Effector memory CD4-positive, alpha-beta T cell (primary cell): ENCODE data around the gene MRTFB.
"Not testable (repeated sequence)": the region's sequence is repeated elsewhere in the genome, so short reads cannot be mapped to it uniquely, and the experiment has no call there.

Experiments
- DNase-seq, 3 donors: peaks; one replicate each; pipeline ENCODE4 v3.0.0-alpha.2; 2020
- H3K27ac ChIP-seq: 2 replicates; pipeline ENCODE4 v1.7.0; 2013; ENCODE audit warnings: mild to moderate bottlenecking, low read length, moderate library complexity; ENCODE audit not compliant: insufficient read depth, poor library complexity, severe bottlenecking
- H3K27me3 ChIP-seq: replicated peaks from 2 replicates; pipeline ENCODE4 v1.7.0; 2013; ENCODE audit warnings: mild to moderate bottlenecking, low read length; ENCODE audit not compliant: insufficient read depth, control insufficient read depth, poor library complexity, severe bottlenecking
- H3K36me3 ChIP-seq: 2 replicates; pipeline ENCODE4 v1.7.0; 2013; ENCODE audit warnings: mild to moderate bottlenecking, low read length, moderate library complexity; ENCODE audit not compliant: control insufficient read depth, insufficient read depth
- H3K4me1 ChIP-seq: 2 replicates; pipeline ENCODE4 v1.7.0; 2013; ENCODE audit warnings: low read length, mild to moderate bottlenecking; ENCODE audit not compliant: control insufficient read depth, insufficient read depth, poor library complexity, severe bottlenecking
- H3K4me3 ChIP-seq: 2 replicates; pipeline ENCODE4 v1.7.0; 2013; ENCODE audit warnings: low read length, low read depth, mild to moderate bottlenecking; ENCODE audit not compliant: insufficient read depth, poor library complexity, severe bottlenecking
- H3K9me3 ChIP-seq: 2 replicates; pipeline ENCODE4 v1.7.0; 2013; ENCODE audit warnings: mild to moderate bottlenecking, low read length, moderate library complexity; ENCODE audit not compliant: control insufficient read depth

MRTFB gene

GRCh38 chr16:14113344-14113743, 42.2 kb downstream of the MRTFB start:
- H3K36me3 ChIP-seq: no peaks in the 10 kb centered on the region
- H3K27ac ChIP-seq: no peak overlapping the region

GRCh38 chr16:14117051-14117450, 45.9 kb downstream of the MRTFB start:
- no peak for DNase-seq
- H3K27ac ChIP-seq: no peak overlapping the region
- H3K9me3 ChIP-seq: no peaks in the 10 kb centered on the region
- no peaks in the 10 kb centered on the region for H3K27me3 ChIP-seq
- peaks cover 2% of the 10 kb centered on the region for H3K4me1 ChIP-seq
- no peak overlapping the region for H3K4me3 ChIP-seq
- no peaks in the 10 kb centered on the region for H3K36me3 ChIP-seq

More at GRCh38 chr16:14113344-14113743, 42.2 kb downstream of the MRTFB start:
- Histone ChIP-seq H3K4me3 (no peak overlapping the region), H3K4me1 (peaks cover 6% of the 10 kb centered on the region), H3K27me3 (no peaks in the 10 kb centered on the region), H3K9me3 (no peaks in the 10 kb centered on the region)
- DNase-seq: no peak

- H3K4me3 ChIP-seq: no peak overlapping the region
- H3K9me3 ChIP-seq: no peaks in the 10 kb centered on the region
- H3K27ac ChIP-seq: no peak overlapping the region
- no peaks in the 10 kb centered on the region for H3K36me3 ChIP-seq
- H3K4me1 ChIP-seq: no peaks in the 10 kb centered on the region
- no peaks in the 10 kb centered on the region for H3K27me3 ChIP-seq
- no peak for DNase-seq
Measured at GRCh38 chr16:14119799-14120198, 48.7 kb downstream of the MRTFB start.

- Histone ChIP-seq H3K9me3 (no peaks in the 10 kb centered on the region), H3K4me1 (no peaks in the 10 kb centered on the region), H3K4me3 (no peak overlapping the region), H3K36me3 (no peaks in the 10 kb centered on the region), H3K27me3 (no peaks in the 10 kb centered on the region), H3K27ac (no peak overlapping the region)
- DNase-seq: no peak
Measured at GRCh38 chr16:14120335-14120734, 49.2 kb downstream of the MRTFB start.

- no peaks in the 10 kb centered on the region for H3K9me3 ChIP-seq
- no peak overlapping the region for H3K27ac ChIP-seq
- H3K27me3 ChIP-seq: no peaks in the 10 kb centered on the region
- no peak for DNase-seq
- H3K4me3 ChIP-seq: no peak overlapping the region
- H3K36me3 ChIP-seq: no peaks in the 10 kb centered on the region
- no peaks in the 10 kb centered on the region for H3K4me1 ChIP-seq
Measured at GRCh38 chr16:14121142-14121541, 50.0 kb downstream of the MRTFB start.

- H3K27ac ChIP-seq: no peak overlapping the region
- no peak for DNase-seq
- no peaks in the 10 kb centered on the region for H3K27me3 ChIP-seq
- H3K36me3 ChIP-seq: no peaks in the 10 kb centered on the region
- H3K9me3 ChIP-seq: no peaks in the 10 kb centered on the region
- no peaks in the 10 kb centered on the region for H3K4me1 ChIP-seq
- H3K4me3 ChIP-seq: no peak overlapping the region
Measured at GRCh38 chr16:14121872-14122271, 50.8 kb downstream of the MRTFB start.

GRCh38 chr16:14122430-14122829, 51.3 kb downstream of the MRTFB start:
- not testable (repeated sequence) for H3K36me3 ChIP-seq, H3K27me3 ChIP-seq, H3K4me1 ChIP-seq, H3K27ac ChIP-seq, H3K9me3 ChIP-seq, H3K4me3 ChIP-seq, DNase-seq

GRCh38 chr16:14125000-14125681, 54.0 kb downstream of the MRTFB start:
- Histone ChIP-seq H3K9me3 (no peaks in the 10 kb centered on the region), H3K4me3 (no peak overlapping the region), H3K4me1 (no peaks in the 10 kb centered on the region), H3K27me3 (no peaks in the 10 kb centered on the region), H3K27ac (no peak overlapping the region), H3K36me3 (no peaks in the 10 kb centered on the region)
- DNase-seq: no peak

- no peak overlapping the region for H3K27ac ChIP-seq
- no peaks in the 10 kb centered on the region for H3K4me1 ChIP-seq
- no peaks in the 10 kb centered on the region for H3K36me3 ChIP-seq
- no peaks in the 10 kb centered on the region for H3K27me3 ChIP-seq
- DNase-seq: no peak
- H3K4me3 ChIP-seq: no peak overlapping the region
- no peaks in the 10 kb centered on the region for H3K9me3 ChIP-seq
Measured at GRCh38 chr16:14125708-14126107, 54.6 kb downstream of the MRTFB start.

- Histone ChIP-seq H3K4me3 (no peak overlapping the region), H3K36me3 (peaks cover 3% of the 10 kb centered on the region), H3K9me3 (no peaks in the 10 kb centered on the region), H3K27me3 (no peaks in the 10 kb centered on the region), H3K27ac (no peak overlapping the region), H3K4me1 (no peaks in the 10 kb centered on the region)
- DNase-seq: no peak
Measured at GRCh38 chr16:14128097-14128496, 57.0 kb downstream of the MRTFB start.
